WTC11 (cell line): ENCODE data around the gene OSBP2.

ENCODE experiments used
- CREB1 ChIP-seq: sonication (generic); formaldehyde crosslinking; IDR thresholded peaks from 2 replicates; pipeline ENCODE4 v1.8.0; 2023; ENCODE audit warnings: mild to moderate bottlenecking, missing genetic modification reagents
- ELF4 ChIP-seq: sonication (generic); formaldehyde crosslinking; IDR thresholded peaks from 2 replicates; pipeline ENCODE4 v1.8.1; 2022; ENCODE audit warnings: low read depth, mild to moderate bottlenecking, moderate library complexity, missing genetic modification reagents
- FOXP4 ChIP-seq: sonication (generic); formaldehyde crosslinking; IDR thresholded peaks from 2 replicates; pipeline ENCODE4 v1.8.0; 2022; ENCODE audit warnings: mild to moderate bottlenecking, missing genetic modification reagents
- KAT7 ChIP-seq: sonication (generic); formaldehyde crosslinking; IDR thresholded peaks from 2 replicates; pipeline ENCODE4 v1.8.1; 2023; ENCODE audit warnings: missing genetic modification reagents, mild to moderate bottlenecking, borderline replicate concordance
- NFE2L1 ChIP-seq: sonication (generic); formaldehyde crosslinking; IDR thresholded peaks from 2 replicates; pipeline ENCODE4 v1.8.1; 2023; ENCODE audit warnings: missing genetic modification reagents
- ZMAT4 ChIP-seq: fragments of 250-450 bp; sonication (Bioruptor Pico); IDR thresholded peaks from 2 replicates; pipeline ENCODE4 v1.9.0; 2021; ENCODE audit warnings: mild to moderate bottlenecking
- TF ChIP-seq, protein P1 (sequence below): sonication (generic); formaldehyde crosslinking; IDR thresholded peaks from 2 replicates; pipeline ENCODE4 v1.8.0; 2022; ENCODE audit warnings: mild to moderate bottlenecking, missing genetic modification reagents
- TF ChIP-seq, protein P2 (sequence below): fragments of 200-600 bp; IDR thresholded peaks from 2 replicates; pipeline ENCODE4 v1.8.0; 2022; ENCODE audit warnings: antibody characterized with exemption
- TF ChIP-seq, protein P3 (sequence below): sonication (generic); formaldehyde crosslinking; IDR thresholded peaks from 2 replicates; pipeline ENCODE4 v1.8.1; 2023; ENCODE audit warnings: mild to moderate bottlenecking, moderate library complexity, missing genetic modification reagents
- TF ChIP-seq, protein P4 (sequence below): sonication (generic); formaldehyde crosslinking; IDR thresholded peaks from 2 replicates; pipeline ENCODE4 v1.8.0; 2022; ENCODE audit warnings: mild to moderate bottlenecking, missing genetic modification reagents
- TF ChIP-seq, protein P5 (sequence below): sonication (generic); formaldehyde crosslinking; IDR thresholded peaks from 2 replicates; pipeline ENCODE4 v1.8.1; 2023; ENCODE audit warnings: mild to moderate bottlenecking, missing genetic modification reagents, moderate library complexity

DNA sequence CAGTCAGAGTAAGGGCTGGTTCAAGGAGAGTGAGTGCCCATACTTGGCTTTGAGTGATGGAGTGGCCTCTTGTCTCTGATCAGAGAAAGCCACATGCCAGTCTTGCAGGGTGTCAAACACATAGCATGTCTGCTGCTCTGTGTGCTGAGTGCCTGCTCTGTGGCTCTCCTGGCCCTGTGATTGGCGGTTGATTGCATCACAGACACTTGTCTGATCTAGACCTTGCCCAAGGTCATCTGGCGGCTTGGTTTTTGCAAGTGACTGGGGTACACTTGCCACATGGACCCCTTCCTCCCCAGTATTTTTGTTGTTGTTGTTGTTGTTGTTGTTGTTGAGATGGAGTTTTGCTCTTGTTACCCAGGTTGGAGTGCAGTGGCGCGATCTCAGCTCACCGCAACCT lies 10.3 kb downstream of the OSBP2 start:
- TF ChIP-seq, protein P1, sequence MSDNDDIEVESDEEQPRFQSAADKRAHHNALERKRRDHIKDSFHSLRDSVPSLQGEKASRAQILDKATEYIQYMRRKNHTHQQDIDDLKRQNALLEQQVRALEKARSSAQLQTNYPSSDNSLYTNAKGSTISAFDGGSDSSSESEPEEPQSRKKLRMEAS (CRISPR knock-in tag) = no peak
- TF ChIP-seq, protein P2, sequence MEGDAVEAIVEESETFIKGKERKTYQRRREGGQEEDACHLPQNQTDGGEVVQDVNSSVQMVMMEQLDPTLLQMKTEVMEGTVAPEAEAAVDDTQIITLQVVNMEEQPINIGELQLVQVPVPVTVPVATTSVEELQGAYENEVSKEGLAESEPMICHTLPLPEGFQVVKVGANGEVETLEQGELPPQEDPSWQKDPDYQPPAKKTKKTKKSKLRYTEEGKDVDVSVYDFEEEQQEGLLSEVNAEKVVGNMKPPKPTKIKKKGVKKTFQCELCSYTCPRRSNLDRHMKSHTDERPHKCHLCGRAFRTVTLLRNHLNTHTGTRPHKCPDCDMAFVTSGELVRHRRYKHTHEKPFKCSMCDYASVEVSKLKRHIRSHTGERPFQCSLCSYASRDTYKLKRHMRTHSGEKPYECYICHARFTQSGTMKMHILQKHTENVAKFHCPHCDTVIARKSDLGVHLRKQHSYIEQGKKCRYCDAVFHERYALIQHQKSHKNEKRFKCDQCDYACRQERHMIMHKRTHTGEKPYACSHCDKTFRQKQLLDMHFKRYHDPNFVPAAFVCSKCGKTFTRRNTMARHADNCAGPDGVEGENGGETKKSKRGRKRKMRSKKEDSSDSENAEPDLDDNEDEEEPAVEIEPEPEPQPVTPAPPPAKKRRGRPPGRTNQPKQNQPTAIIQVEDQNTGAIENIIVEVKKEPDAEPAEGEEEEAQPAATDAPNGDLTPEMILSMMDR = no peak
- no peak for TF ChIP-seq ZMAT4 (CRISPR knock-in tag)
- TF ChIP-seq FOXP4 = no peak
- no peak for TF ChIP-seq NFE2L1 (CRISPR knock-in tag)
- no peak for TF ChIP-seq CREB1
- TF ChIP-seq ELF4 (CRISPR knock-in tag) = no peak
- TF ChIP-seq, protein P3, sequence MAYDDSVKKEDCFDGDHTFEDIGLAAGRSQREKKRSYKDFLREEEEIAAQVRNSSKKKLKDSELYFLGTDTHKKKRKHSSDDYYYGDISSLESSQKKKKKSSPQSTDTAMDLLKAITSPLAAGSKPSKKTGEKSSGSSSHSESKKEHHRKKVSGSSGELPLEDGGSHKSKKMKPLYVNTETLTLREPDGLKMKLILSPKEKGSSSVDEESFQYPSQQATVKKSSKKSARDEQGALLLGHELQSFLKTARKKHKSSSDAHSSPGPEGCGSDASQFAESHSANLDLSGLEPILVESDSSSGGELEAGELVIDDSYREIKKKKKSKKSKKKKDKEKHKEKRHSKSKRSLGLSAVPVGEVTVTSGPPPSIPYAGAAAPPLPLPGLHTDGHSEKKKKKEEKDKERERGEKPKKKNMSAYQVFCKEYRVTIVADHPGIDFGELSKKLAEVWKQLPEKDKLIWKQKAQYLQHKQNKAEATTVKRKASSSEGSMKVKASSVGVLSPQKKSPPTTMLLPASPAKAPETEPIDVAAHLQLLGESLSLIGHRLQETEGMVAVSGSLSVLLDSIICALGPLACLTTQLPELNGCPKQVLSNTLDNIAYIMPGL = no peak
- TF ChIP-seq, protein P4, sequence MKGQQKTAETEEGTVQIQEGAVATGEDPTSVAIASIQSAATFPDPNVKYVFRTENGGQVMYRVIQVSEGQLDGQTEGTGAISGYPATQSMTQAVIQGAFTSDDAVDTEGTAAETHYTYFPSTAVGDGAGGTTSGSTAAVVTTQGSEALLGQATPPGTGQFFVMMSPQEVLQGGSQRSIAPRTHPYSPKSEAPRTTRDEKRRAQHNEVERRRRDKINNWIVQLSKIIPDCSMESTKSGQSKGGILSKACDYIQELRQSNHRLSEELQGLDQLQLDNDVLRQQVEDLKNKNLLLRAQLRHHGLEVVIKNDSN = no peak
- no peak for TF ChIP-seq KAT7 (CRISPR knock-in tag)
- TF ChIP-seq, protein P5, sequence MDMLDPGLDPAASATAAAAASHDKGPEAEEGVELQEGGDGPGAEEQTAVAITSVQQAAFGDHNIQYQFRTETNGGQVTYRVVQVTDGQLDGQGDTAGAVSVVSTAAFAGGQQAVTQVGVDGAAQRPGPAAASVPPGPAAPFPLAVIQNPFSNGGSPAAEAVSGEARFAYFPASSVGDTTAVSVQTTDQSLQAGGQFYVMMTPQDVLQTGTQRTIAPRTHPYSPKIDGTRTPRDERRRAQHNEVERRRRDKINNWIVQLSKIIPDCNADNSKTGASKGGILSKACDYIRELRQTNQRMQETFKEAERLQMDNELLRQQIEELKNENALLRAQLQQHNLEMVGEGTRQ (CRISPR knock-in tag) = no peak
